Lung (tissue), 12 donors: ENCODE results near the gene CUBN. TPM values are rescaled to one million over a fixed set of nuclear protein-coding genes. Genes with fewer than 3 reads are reported as not detected.

Experiments
- ATAC-seq: fragments of 200-7000 bp; cut with Tn5 transposase; one replicate; pipeline ENCODE4 v1.9.1; 2020; ENCODE audit warnings: moderate number of reproducible peaks; ENCODE audit not compliant: insufficient read depth, low FRiP score
- DNase-seq, 3 donors: peaks; one replicate each; pipeline ENCODE4 v3.0.0-alpha.2; 2013 to 2017
- H3K27ac ChIP-seq, 2 donors: one replicate each; pipeline ENCODE4 v1.5.1; 2013; ENCODE audit warnings: mild to moderate bottlenecking in 2 of 2, moderate library complexity in 2 of 2, control low read depth in 1 of 2, inconsistent platforms in 1 of 2, low read depth in 1 of 2, low read length in 1 of 2
- H3K27me3 ChIP-seq, 3 donors: one replicate each; pipeline ENCODE4 v1.5.1; 2013; ENCODE audit warnings: low read length in 2 of 3; ENCODE audit not compliant: control insufficient read depth in 3 of 3, insufficient read depth in 3 of 3
- H3K36me3 ChIP-seq, 4 donors: one replicate each; pipeline ENCODE4 v1.5.1; 2013; ENCODE audit warnings: low read length in 4 of 4, mild to moderate bottlenecking in 1 of 4, moderate library complexity in 1 of 4; ENCODE audit not compliant: control insufficient read depth in 4 of 4, insufficient read depth in 4 of 4
- H3K4me1 ChIP-seq, 5 donors: one replicate each; pipeline ENCODE4 v1.5.1; 2013; ENCODE audit warnings: low read length in 5 of 5, mild to moderate bottlenecking in 2 of 5, moderate library complexity in 1 of 5; ENCODE audit not compliant: control insufficient read depth in 5 of 5, insufficient read depth in 5 of 5
- H3K4me3 ChIP-seq: one replicate; pipeline ENCODE4 v1.5.1; 2013; ENCODE audit warnings: mild to moderate bottlenecking, control low read depth, moderate library complexity
- H3K9ac ChIP-seq, 2 donors: one replicate each; pipeline ENCODE4 v1.5.1; 2013; ENCODE audit warnings: low read length in 2 of 2, control low read depth in 1 of 2; ENCODE audit not compliant: insufficient read depth in 1 of 2
- H3K9me3 ChIP-seq, 4 donors: one replicate each; pipeline ENCODE4 v1.5.1; 2013; ENCODE audit warnings: low read length in 3 of 4, mild to moderate bottlenecking in 1 of 4, moderate library complexity in 1 of 4; ENCODE audit not compliant: control insufficient read depth in 4 of 4, insufficient read depth in 3 of 4
- WGBS, 2 donors: extraction: QIAGEN DNeasy Blood & Tissue Kit; methylation state at CpG; one replicate each; pipeline ENCODE4 v1.1.7; 2013; 5-methylcytosine and 5-hydroxymethylcytosine counted together
- polyA plus RNA-seq, 2 donors: library from polyadenylated mRNA; stranded (reverse); fragments of 200-250 nt; gene quantifications; one replicate each; pipeline ENCODE4 v1.2.1, GENCODE V29; 2013
- total RNA-seq, 2 donors: library from RNA; depleted of rRNA in 1 of 2; stranded (reverse); fragments of >200 nt in 1 of 2; gene quantifications; one replicate each; pipeline ENCODE4 v1.2.1, GENCODE V29; 2014 to 2021
- TF ChIP-seq, protein P1 (sequence below): IDR thresholded peaks from 2 replicates; pipeline ENCODE4 v1.5.1; 2012; ENCODE audit warnings: mild to moderate bottlenecking; ENCODE audit errors: control extremely low read depth, extremely low read depth
- donor health status: control.
- donor health status: control.
- donor health status: Bipolar disorder and iron deficiency.
- donor health status: healthy.
- donor health status: DM: yes; HTN: yes; CAD: no.

Gene CUBN
- total and polyA plus RNA-seq, 4 donors: 0.33 to 5.1 (median 1.0) TPM

DNA sequence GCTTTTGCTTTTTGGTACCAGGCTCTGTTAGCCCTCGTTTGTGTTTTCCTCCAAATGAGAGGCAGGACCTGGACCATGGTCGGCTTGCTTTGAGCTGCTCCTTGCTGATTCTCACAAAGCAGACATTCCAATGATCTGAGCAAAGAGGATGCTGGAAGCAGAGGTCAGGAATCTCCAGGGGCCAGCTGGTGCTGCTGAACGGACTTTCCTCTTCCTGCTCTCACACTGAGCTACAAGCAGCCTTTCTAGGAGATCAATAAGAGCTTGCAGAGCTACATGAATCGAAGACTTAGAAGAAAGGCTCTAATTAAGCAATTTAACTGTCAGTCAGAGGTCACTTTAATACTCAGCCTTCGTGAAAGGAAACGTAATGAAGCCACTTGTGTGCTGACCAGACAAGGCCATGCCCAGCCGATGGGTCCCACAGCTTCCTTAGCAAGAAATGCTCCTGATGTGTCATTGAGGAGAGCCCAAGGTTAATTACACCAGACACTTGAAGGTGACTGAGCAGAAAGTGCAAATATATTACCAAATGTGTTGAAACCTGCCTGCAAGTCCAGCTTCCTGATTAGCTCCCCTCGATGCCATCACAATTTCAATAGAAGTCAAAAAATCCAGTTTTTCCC is 161.1 kb downstream of the CUBN start:
- no peaks in the 10 kb centered on the region for H3K27me3 ChIP-seq
- no peak for ATAC-seq

DNA sequence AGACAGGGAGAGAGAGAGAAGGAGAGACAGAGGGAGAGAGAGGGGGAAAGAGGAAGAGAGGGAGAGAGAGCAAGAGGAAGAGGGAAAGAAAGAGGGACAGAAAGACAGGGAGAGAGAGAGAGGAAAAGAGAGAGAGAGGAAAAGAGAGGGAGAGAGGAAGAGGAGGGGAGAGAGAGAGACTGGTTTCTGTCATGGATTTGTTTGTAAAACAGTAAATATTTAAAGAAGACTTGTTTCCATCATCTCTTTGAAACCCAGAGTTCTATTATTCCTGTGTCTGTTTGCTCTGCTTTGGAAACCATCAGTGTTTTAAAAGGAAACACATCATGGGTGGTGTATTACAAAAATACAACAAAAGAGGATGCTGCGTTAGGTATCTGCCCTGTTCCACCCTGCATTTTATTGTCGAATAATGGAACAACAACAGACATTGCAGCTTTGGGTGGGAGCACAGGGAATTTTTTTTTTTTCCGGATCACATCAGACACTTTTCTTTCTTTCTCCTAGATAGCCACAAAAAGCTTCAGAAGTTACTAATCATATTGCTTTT is 161.7 kb downstream of the CUBN start:
- TF ChIP-seq, protein P1, sequence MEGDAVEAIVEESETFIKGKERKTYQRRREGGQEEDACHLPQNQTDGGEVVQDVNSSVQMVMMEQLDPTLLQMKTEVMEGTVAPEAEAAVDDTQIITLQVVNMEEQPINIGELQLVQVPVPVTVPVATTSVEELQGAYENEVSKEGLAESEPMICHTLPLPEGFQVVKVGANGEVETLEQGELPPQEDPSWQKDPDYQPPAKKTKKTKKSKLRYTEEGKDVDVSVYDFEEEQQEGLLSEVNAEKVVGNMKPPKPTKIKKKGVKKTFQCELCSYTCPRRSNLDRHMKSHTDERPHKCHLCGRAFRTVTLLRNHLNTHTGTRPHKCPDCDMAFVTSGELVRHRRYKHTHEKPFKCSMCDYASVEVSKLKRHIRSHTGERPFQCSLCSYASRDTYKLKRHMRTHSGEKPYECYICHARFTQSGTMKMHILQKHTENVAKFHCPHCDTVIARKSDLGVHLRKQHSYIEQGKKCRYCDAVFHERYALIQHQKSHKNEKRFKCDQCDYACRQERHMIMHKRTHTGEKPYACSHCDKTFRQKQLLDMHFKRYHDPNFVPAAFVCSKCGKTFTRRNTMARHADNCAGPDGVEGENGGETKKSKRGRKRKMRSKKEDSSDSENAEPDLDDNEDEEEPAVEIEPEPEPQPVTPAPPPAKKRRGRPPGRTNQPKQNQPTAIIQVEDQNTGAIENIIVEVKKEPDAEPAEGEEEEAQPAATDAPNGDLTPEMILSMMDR: no peak
- Histone ChIP-seq H3K36me3 (no peaks in the 10 kb centered on the region), H3K9ac (peak overlapping the region in 1 of 2 donors; percentile 30), H3K9me3 (no peaks in the 10 kb centered on the region), H3K4me1 (peaks cover 0 to 15% (median 3%) of the 10 kb centered on the region in 5 donors), H3K27me3 (no peaks in the 10 kb centered on the region), H3K27ac (peak overlapping the region in 1 of 2 donors; percentile 56), H3K4me3 (no peak overlapping the region)
- DNase-seq: no peak
- ATAC-seq: no peak
- 61 to 72% methylated on average over 3 of the region's 3 CpGs for WGBS, 2 donors

More for the DNA sequence above, 161.1 kb downstream of the CUBN start:
- Histone ChIP-seq H3K4me3 (no peak overlapping the region), H3K27ac (peak overlapping the region in 1 of 2 donors; percentile 46), H3K36me3 (no peaks in the 10 kb centered on the region), H3K9ac (peak overlapping the region in 1 of 2 donors; percentile 30), H3K4me1 (peaks cover 0 to 15% (median 3%) of the 10 kb centered on the region in 5 donors), H3K9me3 (no peaks in the 10 kb centered on the region)
- TF ChIP-seq, protein P1: no peak
- WGBS, 2 donors: 47 to 59% methylated on average over 8 of the region's 8 CpGs
- DNase-seq: peak; percentile 56 to 71 (median 62)

DNA sequence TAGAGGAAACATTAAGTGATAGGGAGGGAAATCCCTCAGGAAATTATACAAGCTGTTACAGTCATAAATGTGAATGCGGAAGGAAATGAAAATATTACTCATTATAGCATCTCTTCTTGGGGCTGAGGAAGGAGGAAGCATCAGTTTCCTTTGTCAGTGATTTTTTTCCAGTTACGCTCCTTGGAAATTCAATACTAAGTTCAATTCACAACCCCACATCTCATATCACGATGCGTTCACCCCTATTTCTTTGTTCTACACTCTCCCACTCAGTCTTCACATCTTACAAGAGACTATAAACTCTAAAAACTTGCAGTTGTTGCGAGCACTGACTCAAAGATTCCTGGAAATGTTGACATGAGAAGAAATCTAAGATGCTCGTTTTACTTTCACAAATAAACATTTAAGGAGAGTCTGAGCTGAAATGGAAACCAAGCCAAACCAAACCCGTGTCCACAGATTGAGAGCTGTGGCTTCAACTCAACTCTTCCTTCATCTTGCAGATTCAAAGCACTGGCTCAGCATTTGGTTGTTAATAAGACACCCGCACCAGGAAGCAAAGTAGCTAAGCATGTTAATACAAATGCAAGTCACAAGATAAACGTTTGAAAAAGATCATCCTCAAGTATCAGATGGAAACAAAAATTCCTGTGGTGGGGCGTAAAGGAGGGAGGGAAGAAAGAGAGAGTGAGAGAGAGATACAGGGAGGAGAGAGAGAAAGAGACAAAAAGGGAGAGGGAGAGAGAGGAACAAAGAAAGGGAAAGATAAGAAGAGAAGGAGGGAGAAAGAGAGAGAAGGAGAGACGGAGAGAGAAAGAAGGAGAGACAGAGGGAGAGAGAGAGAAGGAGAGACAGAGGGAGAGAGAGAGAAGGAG is 162.4 kb downstream of the CUBN start:
- no peak overlapping the region for H3K4me3 ChIP-seq
- 45 to 60% methylated on average over 11 of the region's 11 CpGs for WGBS, 2 donors
- peak in 1 of 3 donors; percentile 70 for DNase-seq
- H3K9me3 ChIP-seq: no peaks in the 10 kb centered on the region
- TF ChIP-seq, protein P1: no peak
- peak overlapping the region; percentile 26 to 56 for H3K27ac ChIP-seq
- H3K4me1 ChIP-seq: peaks cover 0 to 15% (median 3%) of the 10 kb centered on the region in 5 donors
- ATAC-seq: peak; percentile 14
- no peaks in the 10 kb centered on the region for H3K27me3 ChIP-seq
- H3K36me3 ChIP-seq: no peaks in the 10 kb centered on the region
- no peak overlapping the region for H3K9ac ChIP-seq
